Kidney (tissue), 14 donors: Measurements from ENCODE around the gene HEG1. TPM values are rescaled to one million over a fixed set of nuclear protein-coding genes. Genes with fewer than 3 reads are reported as not detected.

Experiments
- DNase-seq, 5 donors: peaks; one replicate each; pipeline ENCODE4 v3.0.0-alpha.2; 2013 to 2020
- FAIRE-seq: peaks from 2 replicates; lab custom pipeline; 2012; peaks lifted over from hg19 to GRCh38; lab: Jason Lieb, UNC
- H3K27ac ChIP-seq, 2 donors: one replicate each; pipeline ENCODE4 v1.7.0; 2013; ENCODE audit warnings: low read depth in 2 of 2, low read length in 2 of 2, inconsistent platforms in 1 of 2
- H3K27me3 ChIP-seq: one replicate; pipeline ENCODE4 v1.7.1; 2013; ENCODE audit warnings: low read length, inconsistent platforms; ENCODE audit not compliant: control insufficient read depth, insufficient read depth
- H3K36me3 ChIP-seq, 3 donors: one replicate each; pipeline versions ENCODE4 v1.7.0 to v1.7.1; 2013; ENCODE audit warnings: low read length in 3 of 3, control low read depth in 1 of 3, inconsistent platforms in 1 of 3; ENCODE audit not compliant: insufficient read depth in 3 of 3, control insufficient read depth in 2 of 3
- H3K4me1 ChIP-seq, 3 donors: one replicate each; pipeline versions ENCODE4 v1.7.0 to v1.7.1; 2013; ENCODE audit warnings: low read length in 3 of 3, inconsistent platforms in 1 of 3, low read depth in 1 of 3; ENCODE audit not compliant: control insufficient read depth in 2 of 3, insufficient read depth in 2 of 3
- H3K4me3 ChIP-seq, 3 donors: one replicate each; pipeline versions ENCODE4 v1.7.0 to v1.8.1; 2013; ENCODE audit warnings: low read length in 3 of 3, control low read depth in 1 of 3, inconsistent platforms in 1 of 3
- H3K9ac ChIP-seq, 3 donors: one replicate each; pipeline versions ENCODE4 v1.7.0 to v1.7.1; 2013; ENCODE audit warnings: low read length in 3 of 3, control low read depth in 1 of 3, inconsistent platforms in 1 of 3
- H3K9me3 ChIP-seq, 3 donors: one replicate each; pipeline versions ENCODE4 v1.7.0 to v1.7.1; 2013; ENCODE audit warnings: low read length in 3 of 3, control low read depth in 1 of 3, inconsistent platforms in 1 of 3; ENCODE audit not compliant: control insufficient read depth in 2 of 3, insufficient read depth in 1 of 3
- intact Hi-C: fragments of 100-400 bp; cut with DNase I; formaldehyde crosslinking; loops from one replicate; pipeline ENCODE4 v1.11.1; 2022
- polyA plus RNA-seq: library from polyadenylated mRNA; stranded (reverse); fragments of 350-450 nt; fragmentation: Illumina TruSeq; extraction: RNeasy Lipid Tissue Mini Kit (QIAGEN cat#74804); gene quantifications from one replicate; pipeline ENCODE4 v1.2.3, GENCODE V29; 2014; ENCODE audit warnings: low read depth, low replicate concordance; ENCODE audit not compliant: insufficient read depth
- total RNA-seq: library from RNA; stranded (reverse); fragmentation: NEBNext Ultra II Directional; extraction: Animal tissue kit (Norgen Biotek cat#: 25700); gene quantifications from one replicate; pipeline ENCODE4 v1.2.1, GENCODE V29; 2021
- TF ChIP-seq, protein P1 (sequence below): IDR thresholded peaks from 3 replicates; pipeline ENCODE4 v1.5.1; 2012; ENCODE audit warnings: mild to moderate bottlenecking, moderate library complexity, borderline replicate concordance; ENCODE audit not compliant: insufficient read depth; ENCODE audit errors: extremely low read depth
- donor health status: control.
- donor health status: control.
- donor health status: control.
- donor health status: control.
- donor health status: control.
- donor health status: DM: yes; HTN: yes; CAD: no.
- donor health status: Normal renal cell carcinoma (clear cell type).

Gene HEG1
- total and polyA plus RNA-seq, 2 donors from 2014 or later: 10.3 to 96.3 TPM

DNA sequence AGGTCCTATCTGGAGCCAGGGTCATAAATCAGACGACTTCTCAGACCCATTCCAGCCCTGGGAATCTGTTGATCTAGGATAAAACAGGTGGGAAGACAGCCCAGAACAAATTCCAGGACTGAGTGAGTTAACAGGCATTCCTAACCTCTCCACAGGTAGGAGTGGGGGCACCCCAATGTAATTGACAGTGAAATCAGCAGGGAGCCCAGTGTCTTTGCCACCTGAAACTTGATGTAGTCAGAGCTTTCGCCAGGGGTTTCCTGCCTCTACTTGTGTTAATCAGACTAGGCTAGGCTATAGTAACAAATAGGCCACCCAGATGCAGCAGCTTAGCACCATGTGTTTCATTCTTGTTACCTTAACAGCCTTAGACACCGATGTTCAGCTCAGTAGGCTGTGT is 2.7 kb upstream of the HEG1 start:
- Histone ChIP-seq H3K36me3 (no peaks in the 10 kb centered on the region), H3K27me3 (no peaks in the 10 kb centered on the region), H3K27ac (no peak overlapping the region), H3K9ac (no peak overlapping the region), H3K9me3 (no peaks in the 10 kb centered on the region), H3K4me3 (no peak overlapping the region), H3K4me1 (peaks cover 0 to 18% (median 8%) of the 10 kb centered on the region in 3 donors)
- TF ChIP-seq, protein P1, sequence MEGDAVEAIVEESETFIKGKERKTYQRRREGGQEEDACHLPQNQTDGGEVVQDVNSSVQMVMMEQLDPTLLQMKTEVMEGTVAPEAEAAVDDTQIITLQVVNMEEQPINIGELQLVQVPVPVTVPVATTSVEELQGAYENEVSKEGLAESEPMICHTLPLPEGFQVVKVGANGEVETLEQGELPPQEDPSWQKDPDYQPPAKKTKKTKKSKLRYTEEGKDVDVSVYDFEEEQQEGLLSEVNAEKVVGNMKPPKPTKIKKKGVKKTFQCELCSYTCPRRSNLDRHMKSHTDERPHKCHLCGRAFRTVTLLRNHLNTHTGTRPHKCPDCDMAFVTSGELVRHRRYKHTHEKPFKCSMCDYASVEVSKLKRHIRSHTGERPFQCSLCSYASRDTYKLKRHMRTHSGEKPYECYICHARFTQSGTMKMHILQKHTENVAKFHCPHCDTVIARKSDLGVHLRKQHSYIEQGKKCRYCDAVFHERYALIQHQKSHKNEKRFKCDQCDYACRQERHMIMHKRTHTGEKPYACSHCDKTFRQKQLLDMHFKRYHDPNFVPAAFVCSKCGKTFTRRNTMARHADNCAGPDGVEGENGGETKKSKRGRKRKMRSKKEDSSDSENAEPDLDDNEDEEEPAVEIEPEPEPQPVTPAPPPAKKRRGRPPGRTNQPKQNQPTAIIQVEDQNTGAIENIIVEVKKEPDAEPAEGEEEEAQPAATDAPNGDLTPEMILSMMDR: no peak
- DNase-seq (no peak), FAIRE-seq (no peak)
- intact Hi-C loops: no loop called here

DNA sequence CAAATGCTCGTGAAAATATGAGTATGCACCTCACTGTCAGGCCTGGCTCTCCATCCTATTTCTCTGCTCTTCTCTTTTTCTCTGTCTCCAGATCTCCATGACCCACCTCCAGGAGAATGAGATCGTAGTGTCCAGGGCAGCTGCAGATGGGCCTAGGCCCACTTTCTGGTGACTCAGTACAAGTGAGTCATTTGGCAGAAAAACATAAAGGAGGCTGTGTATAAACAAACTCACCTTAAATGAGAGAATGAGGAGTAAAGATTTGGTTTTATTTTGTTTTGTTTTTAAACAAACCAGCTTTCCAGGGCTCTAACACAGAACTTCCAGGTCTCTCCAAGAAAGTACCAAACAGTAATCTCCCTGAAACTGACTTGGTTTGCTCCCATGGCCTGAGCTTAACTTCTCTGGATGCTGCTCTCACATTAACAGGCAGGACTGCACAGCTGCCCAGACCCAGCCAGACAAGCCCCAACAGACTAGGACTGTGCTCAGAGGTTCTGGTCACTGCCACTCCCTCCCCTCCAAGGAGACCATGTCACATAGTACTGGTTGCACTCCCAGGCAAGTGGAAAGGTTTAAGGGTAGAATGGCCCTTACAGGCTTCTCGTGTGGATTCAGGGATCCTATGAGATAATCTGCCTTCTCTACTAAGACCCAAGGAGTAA is 1.5 kb upstream of the HEG1 start:
- intact Hi-C loops: no loop called here
- DNase-seq (no peak), FAIRE-seq (no peak)
- Histone ChIP-seq H3K9me3 (no peaks in the 10 kb centered on the region), H3K4me1 (peaks cover 0 to 21% (median 8%) of the 10 kb centered on the region in 3 donors), H3K4me3 (no peak overlapping the region), H3K36me3 (no peaks in the 10 kb centered on the region), H3K9ac (no peak overlapping the region), H3K27ac (no peak overlapping the region), H3K27me3 (no peaks in the 10 kb centered on the region)
- TF ChIP-seq, protein P1: no peak

DNA sequence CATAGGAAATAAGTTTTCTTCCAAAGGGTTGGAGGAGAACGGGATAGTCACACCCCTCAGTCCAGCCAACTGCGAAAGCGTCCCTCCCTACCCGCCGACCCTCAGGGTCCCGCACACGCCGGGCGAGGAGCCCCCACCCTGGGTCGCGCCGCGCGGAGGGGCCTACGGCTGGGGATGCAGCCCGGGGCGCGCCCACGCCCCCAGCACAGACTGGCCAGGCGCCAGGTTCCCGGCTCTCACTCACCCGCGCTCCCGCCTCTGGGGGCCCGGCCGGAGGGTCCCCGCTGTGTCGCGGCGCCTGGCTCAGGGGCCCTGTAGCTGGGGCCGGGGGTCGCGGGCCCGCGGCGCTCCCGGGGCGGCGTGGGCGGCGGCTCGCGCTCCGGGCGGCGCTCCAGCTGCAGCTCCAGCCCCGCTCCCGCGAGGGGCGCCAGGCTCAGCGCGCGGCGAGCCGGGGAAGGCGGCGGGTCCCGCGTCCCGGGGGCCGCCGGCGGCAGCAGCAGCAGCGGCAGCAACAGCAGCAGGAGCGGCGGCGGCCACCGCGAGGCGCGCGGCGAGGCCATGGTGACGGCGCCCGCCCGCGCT is 375 bp downstream of the HEG1 start:
- DNase-seq: peak in 3 of 5 donors; percentile 70 to 81 (median 72)
- H3K27ac ChIP-seq: peak overlapping the region; percentile 59 to 85
- intact Hi-C loops: no loop called here
- TF ChIP-seq, protein P1: no peak
- no peaks in the 10 kb centered on the region for H3K9me3 ChIP-seq
- no peaks in the 10 kb centered on the region for H3K36me3 ChIP-seq
- H3K4me1 ChIP-seq: peaks cover 0 to 26% (median 13%) of the 10 kb centered on the region in 3 donors
- H3K27me3 ChIP-seq: no peaks in the 10 kb centered on the region
- H3K4me3 ChIP-seq: peak overlapping the region; percentile 76 to 88 (median 79)
- no peak for FAIRE-seq
- H3K9ac ChIP-seq: peak overlapping the region; percentile 71 to 83 (median 76)
